A204.1 (cell line): ENCODE results near the gene DCTD.

Experiments
- FAIRE-seq: peaks from 2 replicates; lab custom pipeline; 2012; peaks lifted over from hg19 to GRCh38; lab: Jason Lieb, UNC

The DCTD gene

GRCh38 chr4:182869697-182870096 is 47.5 kb downstream of the DCTD start:
- no peak for FAIRE-seq

DNA sequence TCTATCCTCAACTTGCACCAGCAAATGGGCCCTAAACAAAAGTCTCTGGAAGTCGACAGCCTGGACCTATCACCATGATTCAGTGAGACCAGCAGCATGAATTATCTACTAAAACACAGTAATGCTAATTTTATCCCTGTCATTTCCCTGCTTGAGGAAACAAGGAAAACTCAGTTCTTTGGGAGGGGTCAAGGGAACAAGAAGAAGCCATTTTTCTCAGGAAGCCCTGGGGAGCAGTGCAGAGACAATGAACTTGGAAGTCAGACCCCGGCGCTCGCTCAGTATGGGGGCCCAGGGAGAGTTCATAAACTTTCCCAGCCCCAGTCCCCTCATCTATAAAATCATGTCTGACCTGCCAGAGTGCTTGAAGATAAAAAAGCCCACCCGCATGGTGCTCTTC is 50.4 kb downstream of the DCTD start:
- no peak for FAIRE-seq

GRCh38 chr4:182863501-182863900 is 53.7 kb downstream of the DCTD start:
- FAIRE-seq, result no peak

GRCh38 chr4:182862921-182863320 is 54.3 kb downstream of the DCTD start:
- FAIRE-seq, result no peak

DNA sequence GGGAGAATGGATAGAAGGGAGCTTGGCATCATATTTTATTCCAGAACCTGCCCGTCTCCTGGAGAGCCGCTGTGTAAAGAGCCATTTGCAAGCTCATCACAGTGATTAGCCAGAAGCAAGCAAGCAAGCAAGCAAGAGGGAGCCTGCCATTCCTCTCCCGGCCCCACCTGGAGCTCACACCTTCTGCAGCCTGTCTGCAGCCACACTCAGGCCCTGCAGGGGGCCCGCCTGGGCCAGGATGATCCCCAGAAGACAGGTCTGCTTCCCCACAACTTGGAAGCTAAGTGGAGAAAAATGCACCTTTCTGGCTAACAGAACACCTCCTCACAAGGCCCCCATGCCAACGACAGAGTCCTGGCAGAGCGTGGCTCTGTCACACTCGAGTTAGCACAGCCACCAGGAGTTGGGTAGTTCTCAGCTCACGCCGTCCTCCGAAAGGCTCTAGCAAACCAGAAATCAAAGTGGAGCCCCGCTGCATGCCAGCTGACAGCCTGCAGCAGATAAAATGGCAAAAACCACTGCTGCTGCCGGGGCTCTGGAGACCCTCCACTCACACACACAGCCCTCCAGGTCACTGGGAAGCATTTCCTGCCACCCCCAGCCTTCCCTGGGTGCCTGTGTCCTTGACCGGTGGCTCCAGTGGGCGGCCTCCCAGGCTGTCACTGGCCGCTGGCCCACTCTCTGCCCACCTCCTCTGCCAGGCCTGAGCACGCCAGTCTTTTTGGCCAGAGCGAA is 54.9 kb downstream of the DCTD start:
- FAIRE-seq, result no peak

DNA sequence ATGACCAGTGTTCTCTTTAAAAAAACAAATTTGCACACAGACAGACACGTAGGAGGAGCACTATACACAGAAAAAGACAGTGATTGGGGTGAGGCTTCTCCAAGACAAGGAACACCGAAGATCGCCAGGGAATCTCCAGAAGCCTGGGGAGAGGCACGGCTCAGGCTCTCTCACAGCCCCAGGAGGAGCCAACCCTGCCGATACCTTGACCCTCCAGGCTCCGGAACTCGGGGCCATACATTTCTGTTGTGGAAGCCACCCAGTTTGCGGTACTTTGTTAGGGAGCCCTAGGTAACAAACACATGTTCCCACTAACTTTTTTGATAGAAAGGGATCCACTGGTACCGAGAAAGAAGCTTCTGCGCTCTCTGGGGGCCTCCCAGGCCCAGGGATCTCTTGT is 55.8 kb downstream of the DCTD start:
- no peak for FAIRE-seq

DNA sequence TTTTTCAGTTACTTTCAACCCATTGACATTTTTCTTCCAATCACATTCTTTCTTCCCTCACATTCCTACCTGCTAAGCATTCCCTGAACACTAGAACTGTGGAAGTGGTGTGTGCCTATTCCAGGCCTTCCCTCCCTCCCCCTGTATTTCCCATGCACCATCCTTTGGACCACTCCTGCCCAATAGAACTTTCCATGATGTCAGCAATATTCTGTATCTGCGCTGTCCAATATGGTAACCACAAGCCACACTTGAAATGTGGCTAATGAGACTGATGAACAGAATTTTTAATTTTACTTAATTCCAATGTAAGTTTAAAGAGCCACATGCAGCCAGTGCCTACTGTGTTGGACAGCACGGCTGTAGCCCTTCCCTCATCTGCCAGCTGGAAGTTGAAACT is 57.5 kb downstream of the DCTD start:
- FAIRE-seq, result no peak

GRCh38 chr4:182858711-182859110 is 58.5 kb downstream of the DCTD start:
- no peak for FAIRE-seq

DNA sequence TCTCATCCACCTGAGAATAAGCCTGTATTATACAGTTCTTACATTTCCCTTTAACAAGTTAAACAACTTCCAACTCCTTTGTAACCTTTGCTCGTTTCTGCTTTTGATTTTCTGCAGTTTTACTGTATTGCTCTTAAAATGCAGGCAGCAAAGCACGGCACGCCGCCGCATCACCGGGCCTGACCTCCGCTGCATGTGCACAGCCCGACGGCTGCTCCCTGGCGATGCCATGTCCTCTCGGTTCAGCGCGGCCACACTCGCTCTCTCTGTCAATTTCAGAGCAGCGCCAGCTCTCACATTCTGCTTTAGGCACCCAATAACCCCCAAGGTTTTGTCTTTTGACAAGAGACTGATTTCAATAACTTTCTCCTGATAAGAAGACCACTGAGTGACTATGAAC is 60.3 kb downstream of the DCTD start:
- FAIRE-seq, result no peak

GRCh38 chr4:182855877-182856276 is 61.3 kb downstream of the DCTD start:
- FAIRE-seq, result no peak

GRCh38 chr4:182855312-182855711 is 61.9 kb downstream of the DCTD start:
- FAIRE-seq, result no peak

GRCh38 chr4:182854466-182854865 is 62.7 kb downstream of the DCTD start:
- FAIRE-seq, result no peak

GRCh38 chr4:182853731-182854330 is 63.4 kb downstream of the DCTD start:
- no peak for FAIRE-seq

DNA sequence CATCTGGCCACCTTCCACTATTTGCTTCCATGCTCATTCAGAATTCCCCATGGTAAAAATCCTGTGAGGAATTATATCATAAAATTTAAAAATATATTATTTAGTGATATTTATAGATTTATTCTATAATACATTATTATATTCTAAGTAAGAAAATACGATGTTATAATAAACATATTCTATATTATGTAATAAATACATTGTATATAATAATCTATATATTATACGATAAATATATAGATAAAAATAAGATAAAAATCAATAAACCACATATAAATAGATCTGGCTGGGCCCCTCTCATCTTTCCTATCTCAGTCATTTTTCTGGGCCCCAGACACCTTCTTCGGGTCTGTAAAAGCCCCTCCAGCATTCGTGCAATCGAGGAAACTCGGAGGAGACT is 68.5 kb downstream of the DCTD start:
- FAIRE-seq, result peak; percentile 70

DNA sequence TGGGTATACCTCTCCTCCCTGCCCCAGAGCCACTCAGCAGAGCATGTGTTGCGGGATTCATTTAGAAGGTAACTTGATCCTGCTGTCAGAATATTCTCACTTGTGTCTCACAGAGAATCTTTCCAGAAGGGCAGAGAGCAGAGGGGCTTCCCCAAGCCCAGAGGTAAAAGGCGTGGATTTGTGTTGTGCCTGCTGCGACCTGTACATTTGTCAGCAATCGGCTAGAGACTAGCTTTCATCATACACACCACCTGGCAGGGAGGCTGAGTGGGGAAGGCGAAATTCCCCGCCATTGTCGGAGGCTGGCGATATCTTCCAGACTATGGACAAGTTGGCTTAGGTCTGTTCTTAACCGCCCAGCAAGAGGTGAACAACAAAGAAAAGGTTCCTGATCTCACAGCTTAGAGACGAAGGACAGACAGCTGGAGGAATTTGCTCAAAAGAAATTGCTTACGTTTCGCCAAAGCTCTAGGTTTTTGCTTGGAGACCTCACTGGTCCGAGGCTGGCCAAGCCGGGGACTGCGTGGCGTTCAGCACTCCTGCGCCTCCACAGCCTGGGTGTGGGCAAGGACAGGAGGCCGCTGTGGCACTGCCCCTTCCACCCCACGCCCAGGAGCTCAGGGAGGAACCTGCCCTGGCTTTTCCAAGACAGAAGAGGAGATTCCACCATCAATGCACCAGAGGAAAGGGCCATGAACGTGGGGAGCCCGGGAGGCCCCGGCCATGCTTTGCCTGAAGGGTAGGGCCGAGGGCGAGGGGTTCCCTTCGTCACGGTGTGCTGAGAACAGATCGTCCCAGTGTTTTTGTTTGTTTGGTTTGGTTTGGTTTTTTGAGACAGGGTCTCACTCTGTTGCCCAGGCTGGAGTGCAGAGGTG is 69.4 kb downstream of the DCTD start:
- FAIRE-seq, result no peak

DNA sequence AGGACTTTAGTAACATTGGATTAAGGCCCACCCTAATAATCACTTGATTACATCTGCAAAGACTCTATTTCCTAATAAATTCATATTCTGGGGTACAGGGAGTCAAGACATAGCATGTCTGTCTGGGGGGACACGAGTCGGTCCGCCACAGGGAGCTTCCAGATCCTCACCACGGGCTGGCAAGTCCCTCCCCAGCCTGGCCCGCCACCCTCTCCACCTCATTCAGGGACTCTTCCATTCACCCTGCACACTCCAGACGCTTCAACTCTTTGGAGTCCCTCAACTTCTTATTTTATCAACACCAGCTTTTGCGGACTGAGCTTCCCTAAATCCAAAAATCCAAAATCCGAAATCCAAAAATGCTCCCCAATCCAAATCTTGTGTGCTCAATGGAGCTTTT is 71.2 kb downstream of the DCTD start:
- FAIRE-seq, result no peak

- no peak for FAIRE-seq
Measured at GRCh38 chr4:182845618-182846017, 71.6 kb downstream of the DCTD start.

DNA sequence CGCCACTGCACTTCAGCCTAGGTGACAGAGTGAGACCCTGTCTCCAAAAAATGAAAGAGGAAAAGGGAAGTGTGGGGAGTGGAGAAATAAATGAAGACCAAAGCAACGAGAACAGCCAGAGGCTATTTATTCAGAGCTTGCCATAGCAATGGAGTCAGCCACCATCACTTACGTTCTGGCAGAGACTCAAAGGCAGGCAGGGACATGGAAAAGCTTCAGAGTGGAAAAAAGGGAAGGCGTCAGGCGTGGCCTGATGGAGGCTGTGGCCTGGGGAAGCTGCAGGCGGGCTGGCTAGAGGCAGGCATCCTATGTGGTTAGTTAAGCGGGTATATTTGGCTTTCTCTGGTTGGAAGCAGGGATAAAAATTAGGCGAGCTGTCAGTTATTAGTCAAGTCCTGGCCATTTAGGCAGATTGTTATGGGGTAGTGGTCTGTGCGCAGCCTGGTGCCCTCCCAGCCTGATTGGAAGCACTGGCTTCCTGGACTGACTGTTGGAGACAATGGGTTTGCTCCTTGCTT is 73.3 kb downstream of the DCTD start:
- FAIRE-seq, result no peak

DNA sequence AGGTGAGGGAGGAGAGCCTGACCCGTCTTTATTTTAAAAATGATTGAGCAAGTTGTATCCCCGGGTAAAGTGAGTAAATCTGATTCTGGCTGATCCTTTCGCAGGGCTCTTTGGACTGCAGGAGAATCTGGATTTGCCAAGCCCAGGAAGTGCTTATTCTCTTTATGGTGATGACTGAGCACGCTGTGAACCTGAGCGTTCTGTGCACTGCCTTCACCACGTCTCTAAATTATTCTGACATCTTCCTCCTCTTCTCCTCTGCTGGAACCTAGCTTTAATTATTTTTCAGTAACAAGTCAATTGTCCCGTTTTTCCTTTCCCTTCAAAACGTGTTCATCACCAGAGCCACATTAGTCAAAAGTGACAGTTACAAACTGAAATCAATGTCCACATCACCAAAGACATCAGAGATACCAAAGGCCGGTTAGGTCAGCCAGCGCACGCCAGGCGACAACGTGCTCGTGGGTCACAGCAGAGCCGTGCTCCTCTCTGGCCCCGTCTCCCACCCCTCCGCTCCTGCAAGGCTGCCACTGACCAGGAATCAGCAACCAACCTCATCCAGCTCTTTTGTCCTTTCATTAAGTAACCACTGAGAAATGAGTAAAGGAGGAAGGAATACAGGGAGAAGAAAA is 74.3 kb downstream of the DCTD start:
- no peak for FAIRE-seq

DNA sequence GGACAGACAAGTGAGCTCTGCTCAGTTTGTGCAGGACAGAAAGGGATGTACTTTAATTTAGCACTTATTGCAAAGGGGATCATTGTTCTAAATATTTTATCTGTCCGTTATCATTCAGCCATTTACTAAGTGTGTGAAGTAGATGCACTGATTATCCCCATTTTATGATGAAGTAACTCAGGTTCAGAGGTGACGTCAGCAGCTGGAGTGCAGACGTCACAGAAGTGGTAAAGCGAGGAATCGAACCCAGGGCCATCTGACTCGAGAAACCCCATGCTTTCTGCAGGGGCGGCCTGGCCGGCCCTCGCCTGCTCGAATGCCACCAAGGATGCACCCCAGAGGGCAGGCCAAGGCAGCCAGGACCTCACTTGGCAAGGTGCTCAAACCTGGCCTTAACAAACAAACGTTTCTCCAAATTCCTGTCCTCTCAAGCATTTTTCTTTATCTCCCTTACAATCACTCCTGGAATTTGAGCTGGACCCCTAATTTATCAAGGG is 75.0 kb downstream of the DCTD start:
- no peak for FAIRE-seq

- FAIRE-seq, result no peak
Measured at GRCh38 chr4:182840108-182840507, 77.1 kb downstream of the DCTD start.
